Stimulated activated CD8-positive, alpha-beta memory T cell treated with anti-CD3 and anti-CD28 coated beads, Interleukin-15, amount 100 ng/mL, for 4 hours (primary cell): ENCODE data around the gene SLC66A1.

Experiments
- DNase-seq, 2 donors: peaks; one replicate each; pipeline ENCODE4 v3.0.0-alpha.2; 2020; ENCODE audit warnings: low read depth in 2 of 2

The SLC66A1 gene

GRCh38 chr1:19377812-19378718 is 65.9 kb downstream of the SLC66A1 start:
- DNase-seq, result no peak
